ENCODE results near the gene PLA2G4A. TPM values are rescaled to one million over a fixed set of nuclear protein-coding genes. Genes with fewer than 3 reads are reported as not detected.

PLA2G4A gene
- total RNA-seq, 2 donors from 2014 or later: 3.1 to 6.3 TPM

DNA sequence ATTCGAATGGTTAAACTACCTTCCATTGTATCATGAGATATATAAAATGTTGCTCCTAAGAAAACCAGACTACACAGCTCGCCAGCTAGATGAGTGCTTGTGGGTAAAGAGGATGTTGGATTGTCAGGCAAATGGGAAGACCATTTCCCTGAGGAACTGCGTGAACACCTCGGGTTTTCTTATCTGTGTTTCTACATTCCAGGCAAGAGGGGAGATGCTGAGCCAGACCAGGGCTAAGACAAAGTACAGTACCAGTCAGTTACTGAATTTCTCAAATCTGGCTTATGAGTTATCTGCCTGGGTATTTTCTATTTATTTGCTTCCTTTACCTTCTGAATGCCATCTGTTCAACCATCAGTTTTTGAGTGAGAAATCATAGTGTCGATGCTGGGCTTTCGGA lies 170.8 kb downstream of the PLA2G4A start:
- H3K4me3 ChIP-seq: no peak overlapping the region
- H3K27me3 ChIP-seq: no peaks in the 10 kb centered on the region
- H3K9me3 ChIP-seq: no peaks in the 10 kb centered on the region
- DNase-seq: no peak
- intact Hi-C loops (cut with DNase I): loop anchor here (10.0 kb wide), 1 partner anchor 585 kb away; no protein-coding TSS in a partner anchor
- H3K9ac ChIP-seq (ENCODE audit: low read depth in 2 of 2, low read length in 2 of 2): no peak overlapping the region
- TF ChIP-seq, protein P1, sequence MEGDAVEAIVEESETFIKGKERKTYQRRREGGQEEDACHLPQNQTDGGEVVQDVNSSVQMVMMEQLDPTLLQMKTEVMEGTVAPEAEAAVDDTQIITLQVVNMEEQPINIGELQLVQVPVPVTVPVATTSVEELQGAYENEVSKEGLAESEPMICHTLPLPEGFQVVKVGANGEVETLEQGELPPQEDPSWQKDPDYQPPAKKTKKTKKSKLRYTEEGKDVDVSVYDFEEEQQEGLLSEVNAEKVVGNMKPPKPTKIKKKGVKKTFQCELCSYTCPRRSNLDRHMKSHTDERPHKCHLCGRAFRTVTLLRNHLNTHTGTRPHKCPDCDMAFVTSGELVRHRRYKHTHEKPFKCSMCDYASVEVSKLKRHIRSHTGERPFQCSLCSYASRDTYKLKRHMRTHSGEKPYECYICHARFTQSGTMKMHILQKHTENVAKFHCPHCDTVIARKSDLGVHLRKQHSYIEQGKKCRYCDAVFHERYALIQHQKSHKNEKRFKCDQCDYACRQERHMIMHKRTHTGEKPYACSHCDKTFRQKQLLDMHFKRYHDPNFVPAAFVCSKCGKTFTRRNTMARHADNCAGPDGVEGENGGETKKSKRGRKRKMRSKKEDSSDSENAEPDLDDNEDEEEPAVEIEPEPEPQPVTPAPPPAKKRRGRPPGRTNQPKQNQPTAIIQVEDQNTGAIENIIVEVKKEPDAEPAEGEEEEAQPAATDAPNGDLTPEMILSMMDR (IDR thresholded peaks at IDR 0.05): no peak
- no peaks in the 10 kb centered on the region for H3K4me1 ChIP-seq
- no peaks in the 10 kb centered on the region for H3K36me3 ChIP-seq
- no peak overlapping the region for H3K27ac ChIP-seq

DNA sequence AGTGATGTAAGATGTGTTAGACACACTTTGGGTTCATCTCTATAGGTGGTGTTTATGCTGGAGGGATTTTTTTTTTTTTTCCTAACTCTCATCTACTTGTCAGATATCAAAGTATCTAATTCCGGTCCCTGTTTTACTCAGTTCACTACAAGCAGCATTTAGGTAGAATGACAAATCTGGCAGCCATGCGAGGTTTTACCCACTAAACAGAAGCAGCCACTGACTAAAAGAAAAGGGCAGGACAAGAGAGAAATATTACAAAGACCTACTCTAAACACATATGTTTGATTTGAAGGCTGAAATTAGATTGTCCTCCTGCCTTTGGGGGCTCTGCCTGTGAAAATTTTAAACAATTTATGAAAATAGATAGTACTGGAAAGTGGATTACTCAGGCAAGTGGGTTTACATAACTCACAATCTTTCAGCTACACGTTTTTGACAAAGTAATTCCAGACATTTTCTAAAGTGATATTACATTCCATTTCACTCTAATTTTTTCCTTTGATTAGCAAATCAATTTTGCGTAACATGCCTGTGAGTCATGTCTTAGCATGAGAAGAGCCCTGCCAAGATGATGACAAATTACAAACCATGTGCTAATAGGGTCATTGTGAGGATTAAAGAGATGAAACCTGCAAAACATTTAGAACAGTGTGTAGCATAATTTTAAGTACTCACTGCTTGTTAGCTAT lies 172.6 kb downstream of the PLA2G4A start:
- Histone ChIP-seq H3K27me3 (no peaks in the 10 kb centered on the region), H3K27ac (no peak overlapping the region), H3K4me1 (no peaks in the 10 kb centered on the region), H3K9me3 (no peaks in the 10 kb centered on the region), H3K4me3 (no peak overlapping the region), H3K36me3 (no peaks in the 10 kb centered on the region), H3K9ac (ENCODE audit: low read depth in 2 of 2, low read length in 2 of 2) (no peak overlapping the region)
- TF ChIP-seq, protein P1 (IDR thresholded peaks at IDR 0.05): no peak
- DNase-seq: no peak
- intact Hi-C loops (cut with DNase I): no loop called here

DNA sequence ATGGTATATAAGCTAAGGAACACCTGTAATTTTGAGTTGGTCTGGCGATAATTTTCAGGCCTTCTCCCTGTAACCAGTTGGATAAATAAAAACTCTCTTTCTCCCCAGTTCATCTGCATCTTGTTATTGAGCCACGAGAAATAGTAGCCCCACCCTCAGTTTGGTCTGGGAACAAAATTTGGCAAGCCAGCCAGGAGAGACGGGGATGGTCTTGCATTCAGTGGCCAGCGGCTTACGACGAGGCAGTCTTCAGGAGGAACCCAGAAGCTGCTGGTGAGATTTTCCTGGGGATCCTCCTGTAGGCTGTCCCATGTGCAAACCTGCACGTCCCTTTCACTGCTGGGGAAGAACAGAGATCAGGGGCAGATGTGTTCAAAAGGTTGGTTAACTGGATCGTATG lies 174.6 kb downstream of the PLA2G4A start:
- Histone ChIP-seq H3K4me1 (no peaks in the 10 kb centered on the region), H3K27ac (no peak overlapping the region), H3K9me3 (no peaks in the 10 kb centered on the region), H3K4me3 (no peak overlapping the region), H3K27me3 (no peaks in the 10 kb centered on the region), H3K9ac (ENCODE audit: low read depth in 2 of 2, low read length in 2 of 2) (no peak overlapping the region), H3K36me3 (no peaks in the 10 kb centered on the region)
- intact Hi-C loops (cut with DNase I): no loop called here
- TF ChIP-seq, protein P1 (IDR thresholded peaks at IDR 0.05): no peak
- no peak for DNase-seq

DNA sequence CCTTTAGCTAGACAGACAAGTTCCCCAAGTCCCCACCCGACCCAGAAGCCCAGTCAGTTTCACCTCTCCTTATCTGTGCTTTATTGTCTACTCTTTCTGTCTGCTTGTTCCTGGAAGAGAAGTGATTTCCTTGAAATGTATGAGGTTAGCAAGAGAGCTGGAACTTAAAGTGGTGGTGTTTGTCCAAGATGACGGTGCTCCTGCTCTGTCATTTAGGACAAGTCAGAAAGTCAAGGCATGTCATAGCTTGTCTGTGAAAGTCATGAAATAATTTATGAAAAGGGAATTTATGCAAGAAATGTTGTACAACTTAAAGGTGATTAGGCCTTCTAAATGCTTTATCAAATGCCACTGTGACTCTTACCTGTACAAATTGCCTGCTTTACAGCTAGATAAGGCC lies 178.1 kb downstream of the PLA2G4A start:
- intact Hi-C loops (cut with DNase I): no loop called here
- no peaks in the 10 kb centered on the region for H3K36me3 ChIP-seq
- TF ChIP-seq, protein P1 (IDR thresholded peaks at IDR 0.05): no peak
- no peaks in the 10 kb centered on the region for H3K9me3 ChIP-seq
- H3K4me1 ChIP-seq: no peaks in the 10 kb centered on the region
- H3K27ac ChIP-seq: no peak overlapping the region
- H3K9ac ChIP-seq (ENCODE audit: low read depth in 2 of 2, low read length in 2 of 2): no peak overlapping the region
- no peaks in the 10 kb centered on the region for H3K27me3 ChIP-seq
- H3K4me3 ChIP-seq: no peak overlapping the region
- DNase-seq: no peak

DNA sequence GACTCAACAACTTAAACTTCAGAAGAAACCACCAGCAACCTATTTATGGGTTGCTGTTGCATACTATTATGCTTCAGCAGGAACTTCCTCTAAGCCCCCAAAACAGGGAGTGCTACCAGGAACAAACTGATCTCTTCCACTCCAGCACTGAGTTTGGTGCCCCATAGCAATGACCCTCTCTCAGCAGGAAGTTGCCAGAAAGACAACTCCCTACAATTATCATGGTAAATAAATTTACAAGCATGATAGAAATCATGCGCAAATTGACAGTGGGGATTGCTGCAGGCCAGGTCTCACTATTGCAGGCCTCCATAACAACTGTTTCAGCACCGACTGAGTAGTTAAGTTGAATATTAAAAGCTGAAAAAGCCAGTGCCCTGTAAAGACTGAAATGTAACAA lies 180.6 kb downstream of the PLA2G4A start:
- H3K9ac ChIP-seq (ENCODE audit: low read depth in 2 of 2, low read length in 2 of 2): no peak overlapping the region
- H3K4me1 ChIP-seq: no peaks in the 10 kb centered on the region
- TF ChIP-seq, protein P1 (IDR thresholded peaks at IDR 0.05): no peak
- no peaks in the 10 kb centered on the region for H3K36me3 ChIP-seq
- no peak overlapping the region for H3K27ac ChIP-seq
- H3K27me3 ChIP-seq: no peaks in the 10 kb centered on the region
- no peak for DNase-seq
- intact Hi-C loops (cut with DNase I): no loop called here
- H3K9me3 ChIP-seq: no peaks in the 10 kb centered on the region
- H3K4me3 ChIP-seq: no peak overlapping the region
